OCI-LY1 (cell line): ENCODE results near the gene BTRC.

Experiments used
- H2AFZ ChIP-seq: fragments of 200-600 bp; sonication (generic), shearing (Covaris generic); 2 replicates; pipeline ENCODE4 v1.6.0; 2014; ENCODE audit warnings: antibody characterized with exemption, mild to moderate bottlenecking, low read length
- H3F3A ChIP-seq: fragments of 200-600 bp; sonication (generic), shearing (Covaris generic); 2 replicates; pipeline ENCODE4 v1.6.0; 2014; ENCODE audit warnings: mild to moderate bottlenecking, antibody characterized with exemption, low read length, moderate library complexity; ENCODE audit not compliant: insufficient read depth
- H3K27ac ChIP-seq: fragments of 200-600 bp; sonication (generic); 2 replicates; pipeline ENCODE4 v1.5.1; 2014; ENCODE audit warnings: low read length, mixed run types, mild to moderate bottlenecking, low read depth; ENCODE audit not compliant: poor library complexity, severe bottlenecking
- H3K27me3 ChIP-seq: fragments of 200-600 bp; sonication (generic); 2 replicates; pipeline ENCODE4 v1.6.0; 2014; ENCODE audit warnings: antibody characterized with exemption, mild to moderate bottlenecking, low read length, moderate library complexity; ENCODE audit not compliant: insufficient read depth
- H3K36me3 ChIP-seq: fragments of 200-600 bp; sonication (generic); 2 replicates; pipeline ENCODE4 v1.6.1; 2014; ENCODE audit warnings: mild to moderate bottlenecking, antibody characterized with exemption, low read length, moderate library complexity, mixed read lengths; ENCODE audit not compliant: insufficient read depth
- H3K4me1 ChIP-seq: fragments of 200-600 bp; sonication (generic); 2 replicates; pipeline ENCODE4 v1.5.1; 2014; ENCODE audit warnings: mild to moderate bottlenecking, low read length, moderate library complexity; ENCODE audit not compliant: insufficient read depth, severe bottlenecking
- H3K4me2 ChIP-seq: fragments of 200-600 bp; sonication (generic), shearing (Covaris generic); 2 replicates; pipeline ENCODE4 v1.6.1; 2014; ENCODE audit warnings: low read length
- H3K4me3 ChIP-seq: fragments of 200-600 bp; sonication (generic); 2 replicates; pipeline ENCODE4 v1.5.1; 2014; ENCODE audit warnings: low read length, low read depth, mild to moderate bottlenecking, mixed read lengths; ENCODE audit not compliant: poor library complexity, severe bottlenecking
- H3K79me2 ChIP-seq: fragments of 200-600 bp; shearing (Covaris generic); 2 replicates; pipeline ENCODE4 v1.6.1; 2016; ENCODE audit warnings: mixed run types, low read length, mixed read lengths; ENCODE audit not compliant: insufficient read depth
- H3K9ac ChIP-seq: fragments of 200-600 bp; sonication (generic), shearing (Covaris generic); 2 replicates; pipeline ENCODE4 v1.6.1; 2014; ENCODE audit warnings: mild to moderate bottlenecking, low read length, mixed read lengths
- H3K9me2 ChIP-seq: fragments of 200-600 bp; sonication (generic), shearing (Covaris generic); 2 replicates; pipeline ENCODE4 v1.6.1; 2014; ENCODE audit warnings: low read depth, mild to moderate bottlenecking, low read length, mixed read lengths
- H3K9me3 ChIP-seq: fragments of 200-600 bp; shearing (Covaris generic); 2 replicates; pipeline ENCODE4 v1.6.1; 2014; ENCODE audit warnings: low read length, mixed read lengths
- H4K20me1 ChIP-seq: fragments of 200-600 bp; sonication (generic), shearing (Covaris generic); 2 replicates; pipeline ENCODE4 v1.6.0; 2016; ENCODE audit warnings: mild to moderate bottlenecking, low read length; ENCODE audit not compliant: insufficient read depth
- CTCF ChIP-seq: fragments of 200-600 bp; sonication (generic), shearing (Covaris generic); IDR thresholded peaks from 2 replicates; pipeline ENCODE4 v1.5.1; 2017; ENCODE audit warnings: mild to moderate bottlenecking, antibody characterized with exemption, low read length, moderate library complexity, mixed read lengths
- EZH2 ChIP-seq: fragments of 200-600 bp; sonication (generic), shearing (Covaris generic); IDR thresholded peaks from 2 replicates; pipeline ENCODE4 v1.8.0; 2017; ENCODE audit warnings: borderline replicate concordance, mixed run types, mild to moderate bottlenecking, antibody characterized with exemption, low read length, moderate library complexity, mixed read lengths

The BTRC gene

GRCh38 chr10:101452176-101452575, 98.2 kb downstream of the BTRC start:
- Histone ChIP-seq H4K20me1 (no peaks in the 10 kb centered on the region), H3K27ac (no peak overlapping the region), H3K4me1 (no peaks in the 10 kb centered on the region), H3K9me2 (no peaks in the 10 kb centered on the region), H3K27me3 (no peaks in the 10 kb centered on the region), H2AFZ (no peak overlapping the region), H3F3A (no peaks in the 10 kb centered on the region), H3K4me2 (no peak overlapping the region), H3K4me3 (no peak overlapping the region), H3K79me2 (no peaks in the 10 kb centered on the region), H3K9ac (no peak overlapping the region), H3K9me3 (no peaks in the 10 kb centered on the region), H3K36me3 (no peaks in the 10 kb centered on the region)
- TF ChIP-seq EZH2 (no peak), CTCF (no peak)

GRCh38 chr10:101452593-101452992, 98.6 kb downstream of the BTRC start:
- H3K4me1 ChIP-seq, result no peaks in the 10 kb centered on the region
- H3K4me3 ChIP-seq, result no peak overlapping the region
- H3K9ac ChIP-seq, result no peak overlapping the region
- TF ChIP-seq EZH2 (no peak), CTCF (no peak)
- no peaks in the 10 kb centered on the region for H3K9me3 ChIP-seq
- no peak overlapping the region for H2AFZ ChIP-seq
- H3K36me3 ChIP-seq, result no peaks in the 10 kb centered on the region
- H3K27ac ChIP-seq, result no peak overlapping the region
- no peaks in the 10 kb centered on the region for H3K27me3 ChIP-seq
- H3K79me2 ChIP-seq, result no peaks in the 10 kb centered on the region
- H4K20me1 ChIP-seq, result no peaks in the 10 kb centered on the region
- H3K4me2 ChIP-seq, result no peak overlapping the region
- no peaks in the 10 kb centered on the region for H3F3A ChIP-seq
- H3K9me2 ChIP-seq, result no peaks in the 10 kb centered on the region

DNA sequence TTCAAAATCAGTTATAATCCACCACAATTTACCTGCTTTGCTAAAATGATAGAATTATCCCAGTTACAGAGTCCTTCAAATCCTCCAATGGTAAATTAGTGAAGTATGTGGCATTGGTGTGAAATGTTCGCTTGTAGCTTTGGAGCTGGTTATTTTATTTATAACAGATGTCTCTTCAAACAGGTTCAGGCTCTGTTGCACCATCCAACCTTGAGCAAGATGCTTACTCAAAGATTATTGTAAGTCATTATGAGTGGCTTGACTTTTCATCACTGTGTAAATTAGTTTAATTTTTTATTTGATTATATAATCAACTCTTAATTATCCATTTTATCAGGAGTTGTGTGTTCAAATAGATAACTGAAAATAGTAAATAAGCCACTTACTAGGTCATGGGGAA, 99.4 kb downstream of the BTRC start:
- Histone ChIP-seq H3K4me2 (no peak overlapping the region), H3K36me3 (no peaks in the 10 kb centered on the region), H3K9ac (no peak overlapping the region), H3K9me2 (no peaks in the 10 kb centered on the region), H3K4me1 (no peaks in the 10 kb centered on the region), H3F3A (no peaks in the 10 kb centered on the region), H3K27ac (no peak overlapping the region), H2AFZ (no peak overlapping the region), H3K9me3 (no peaks in the 10 kb centered on the region), H4K20me1 (no peaks in the 10 kb centered on the region), H3K4me3 (no peak overlapping the region), H3K79me2 (no peaks in the 10 kb centered on the region), H3K27me3 (no peaks in the 10 kb centered on the region)
- TF ChIP-seq CTCF (no peak), EZH2 (no peak)
